Right cardiac atrium (tissue), 5 donors: ENCODE measurements around the gene ARHGAP12. TPM values are rescaled to one million over a fixed set of nuclear protein-coding genes. Genes with fewer than 3 reads are reported as not detected.

Source experiments
- ATAC-seq, 2 donors: fragments of 200-7000 bp; cut with Tn5 transposase; one replicate each; pipeline versions ENCODE4 v1.8.0 to v1.9.1; 2020; ENCODE audit warnings: moderate library complexity in 2 of 2, mild to moderate bottlenecking in 1 of 2
- DNase-seq, 3 donors: peaks; one replicate each; pipeline ENCODE4 v3.0.0-alpha.2; 2020
- H3K27ac ChIP-seq: one replicate; pipeline ENCODE4 v1.5.1; 2013; ENCODE audit warnings: mild to moderate bottlenecking, low read length, control low read depth, moderate library complexity
- H3K27me3 ChIP-seq: one replicate; pipeline ENCODE4 v1.6.1; 2013; ENCODE audit not compliant: control insufficient read depth, insufficient read depth
- H3K4me1 ChIP-seq: one replicate; pipeline ENCODE4 v1.6.1; 2013; ENCODE audit warnings: low read length; ENCODE audit not compliant: control insufficient read depth, insufficient read depth
- H3K4me3 ChIP-seq: one replicate; pipeline ENCODE4 v1.5.1; 2013; ENCODE audit warnings: low read length, control low read depth
- H3K9me3 ChIP-seq: one replicate; pipeline ENCODE4 v1.6.1; 2013; ENCODE audit warnings: low read length; ENCODE audit not compliant: control insufficient read depth
- WGBS: extraction: QIAGEN DNeasy Blood & Tissue Kit; methylation state at CpG from one replicate; pipeline ENCODE4 v1.1.7; 2013; 5-methylcytosine and 5-hydroxymethylcytosine counted together
- intact Hi-C, 4 donors: fragments of 100-400 bp; cut with DNase I; formaldehyde crosslinking; loops; one replicate each; pipeline versions ENCODE4 v1.11.0 to v1.14.0; 2022 to 2023
- polyA plus RNA-seq: library from polyadenylated mRNA; stranded (reverse); fragments of 200-250 nt; gene quantifications from one replicate; pipeline ENCODE4 v1.2.3, GENCODE V29; 2013
- total RNA-seq, 4 donors: library from RNA; stranded (reverse); fragmentation: NEBNext Ultra II Directional; extraction: Animal tissue kit (Norgen Biotek cat#: 25700); gene quantifications; one replicate each; pipeline ENCODE4 v1.2.1, GENCODE V29; 2021
- donor health status: healthy with polysubstance abuse.
- donor health status: DM: no; HTN: yes; CAD: no.
- donor health status: DM: no; HTN: no; CAD: no.
- donor health status: DM: no; HTN: yes; CAD: no; lungs with severe emphysema.
- donor health status: DM: yes; HTN: yes; CAD: no.

The ARHGAP12 gene
- total and polyA plus RNA-seq, 5 donors: 20.0 to 25.5 (median 24.8) TPM

DNA sequence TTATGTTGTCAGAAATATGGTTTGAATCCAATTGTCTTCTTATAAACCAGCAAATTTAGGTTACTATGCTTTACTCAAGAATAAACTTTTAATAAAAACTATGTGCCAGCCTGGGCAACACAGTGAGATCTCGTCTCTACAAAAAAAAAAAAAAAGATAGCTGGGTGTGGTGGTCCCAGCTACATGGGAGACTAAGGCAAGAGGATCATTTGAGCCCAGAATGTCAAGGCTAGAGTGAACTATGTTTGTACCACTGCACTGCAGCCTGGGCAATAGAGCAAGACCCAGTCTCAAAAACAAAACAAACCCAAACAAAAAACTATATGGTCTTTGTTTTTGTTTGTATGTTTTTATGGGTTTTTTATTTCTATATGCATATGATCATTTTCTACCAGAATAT lies 7.5 kb upstream of the ARHGAP12 start:
- WGBS: 94% methylated on average over 1 of the region's 1 CpG
- Histone ChIP-seq H3K27me3 (no peaks in the 10 kb centered on the region), H3K4me3 (no peak overlapping the region), H3K27ac (no peak overlapping the region), H3K9me3 (no peaks in the 10 kb centered on the region), H3K4me1 (no peaks in the 10 kb centered on the region)
- ATAC-seq (no peak), DNase-seq (no peak)
- intact Hi-C loops: no loop called here

- H3K4me3 ChIP-seq: no peak overlapping the region
- no peak for DNase-seq
- WGBS: 96% methylated on average over 4 of the region's 4 CpGs
- H3K27ac ChIP-seq: no peak overlapping the region
- H3K9me3 ChIP-seq: no peaks in the 10 kb centered on the region
- no peak for ATAC-seq
- intact Hi-C loops: no loop called here
- no peaks in the 10 kb centered on the region for H3K4me1 ChIP-seq
- H3K27me3 ChIP-seq: no peaks in the 10 kb centered on the region
These were observed 7.0 kb upstream of the ARHGAP12 start for GRCh38 chr10:31935678-31936077.

DNA sequence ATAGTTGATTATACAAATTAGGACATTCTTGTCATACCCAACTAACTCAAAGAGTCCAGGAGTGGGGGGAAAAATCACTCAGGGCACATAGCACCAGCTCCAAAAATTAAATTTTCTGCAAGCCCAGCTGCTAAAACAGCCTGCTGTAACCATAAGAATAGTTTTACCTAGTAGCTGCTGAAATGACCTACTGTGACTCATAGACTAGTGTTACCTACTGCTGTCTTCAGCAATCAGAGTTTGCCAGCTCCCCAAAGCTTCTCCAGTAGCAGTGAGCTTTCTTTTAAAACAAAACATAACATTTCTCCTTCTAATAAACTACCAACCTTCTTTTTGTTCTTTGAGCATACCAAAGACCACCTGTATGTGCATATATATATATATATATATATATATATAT lies 4.2 kb upstream of the ARHGAP12 start:
- intact Hi-C loops: no loop called here
- Histone ChIP-seq H3K4me1 (no peaks in the 10 kb centered on the region), H3K4me3 (no peak overlapping the region), H3K27ac (no peak overlapping the region), H3K27me3 (no peaks in the 10 kb centered on the region), H3K9me3 (no peaks in the 10 kb centered on the region)
- DNase-seq (no peak), ATAC-seq (no peak)

DNA sequence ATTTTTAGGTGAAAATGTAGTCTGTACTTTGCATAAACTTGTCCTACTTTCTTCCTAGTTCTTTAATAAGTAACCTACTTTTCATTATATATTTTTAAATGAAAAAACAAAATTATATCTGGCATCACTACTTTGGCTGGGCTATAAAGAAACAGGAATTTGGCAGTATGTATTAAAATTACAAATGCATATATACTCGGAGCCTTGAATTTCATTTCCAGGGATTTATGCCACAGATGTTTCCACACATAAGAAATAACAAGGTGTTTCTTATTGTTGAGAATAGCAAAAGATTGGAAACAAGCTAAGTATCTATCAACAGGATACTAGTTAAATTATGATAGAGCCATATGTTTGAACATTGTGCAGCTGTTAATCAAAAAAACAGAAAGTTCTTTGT lies 2.2 kb upstream of the ARHGAP12 start:
- DNase-seq: no peak
- no peak overlapping the region for H3K27ac ChIP-seq
- intact Hi-C loops: no loop called here
- no peak for ATAC-seq
- H3K4me1 ChIP-seq: peaks cover 3% of the 10 kb centered on the region
- 70% methylated on average over 1 of the region's 1 CpG for whole genome bisulfite sequencing
- no peaks in the 10 kb centered on the region for H3K9me3 ChIP-seq
- H3K27me3 ChIP-seq: no peaks in the 10 kb centered on the region
- no peak overlapping the region for H3K4me3 ChIP-seq

DNA sequence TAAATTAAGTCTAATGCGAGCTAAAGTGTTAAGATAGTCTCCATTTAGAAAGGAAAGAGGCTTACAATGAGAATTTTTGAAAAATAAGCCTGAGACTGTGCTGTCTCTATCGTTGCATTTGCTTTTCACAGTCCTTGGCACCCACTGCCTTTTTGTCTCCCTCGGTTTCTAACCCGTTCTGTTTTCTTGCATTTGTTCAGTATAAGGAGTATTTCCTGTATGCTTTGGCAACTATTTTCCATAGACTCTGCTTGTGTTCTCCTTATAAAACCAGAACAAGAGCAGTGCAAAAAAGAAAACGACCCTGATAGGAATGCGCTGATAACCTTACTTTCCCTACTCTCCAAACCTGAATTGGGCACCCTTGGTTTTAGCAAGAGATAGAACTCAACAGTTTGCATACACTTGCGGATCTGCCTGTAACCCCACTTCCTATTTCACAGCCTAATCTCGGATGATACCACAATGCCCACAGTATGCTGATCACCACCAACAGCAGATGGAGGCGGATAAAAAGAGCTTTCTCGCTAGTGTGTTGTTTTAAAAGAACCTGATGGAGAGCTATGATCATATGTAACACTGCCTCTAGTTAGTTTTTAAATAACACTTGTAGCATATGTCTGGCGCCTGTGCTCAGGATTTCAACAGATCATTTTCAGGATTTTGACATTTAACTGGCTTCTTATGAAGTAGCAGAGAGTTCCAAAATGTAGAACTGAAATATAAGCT lies 1.6 kb upstream of the ARHGAP12 start:
- H3K27ac ChIP-seq: peak overlapping the region; percentile 95
- peak overlapping the region; percentile 89 for H3K4me3 ChIP-seq
- H3K27me3 ChIP-seq: no peaks in the 10 kb centered on the region
- no peak for ATAC-seq
- WGBS: 12% methylated on average over 11 of the region's 11 CpGs
- no peak for DNase-seq
- peaks cover 3% of the 10 kb centered on the region for H3K4me1 ChIP-seq
- intact Hi-C loops: no loop called here
- no peaks in the 10 kb centered on the region for H3K9me3 ChIP-seq

DNA sequence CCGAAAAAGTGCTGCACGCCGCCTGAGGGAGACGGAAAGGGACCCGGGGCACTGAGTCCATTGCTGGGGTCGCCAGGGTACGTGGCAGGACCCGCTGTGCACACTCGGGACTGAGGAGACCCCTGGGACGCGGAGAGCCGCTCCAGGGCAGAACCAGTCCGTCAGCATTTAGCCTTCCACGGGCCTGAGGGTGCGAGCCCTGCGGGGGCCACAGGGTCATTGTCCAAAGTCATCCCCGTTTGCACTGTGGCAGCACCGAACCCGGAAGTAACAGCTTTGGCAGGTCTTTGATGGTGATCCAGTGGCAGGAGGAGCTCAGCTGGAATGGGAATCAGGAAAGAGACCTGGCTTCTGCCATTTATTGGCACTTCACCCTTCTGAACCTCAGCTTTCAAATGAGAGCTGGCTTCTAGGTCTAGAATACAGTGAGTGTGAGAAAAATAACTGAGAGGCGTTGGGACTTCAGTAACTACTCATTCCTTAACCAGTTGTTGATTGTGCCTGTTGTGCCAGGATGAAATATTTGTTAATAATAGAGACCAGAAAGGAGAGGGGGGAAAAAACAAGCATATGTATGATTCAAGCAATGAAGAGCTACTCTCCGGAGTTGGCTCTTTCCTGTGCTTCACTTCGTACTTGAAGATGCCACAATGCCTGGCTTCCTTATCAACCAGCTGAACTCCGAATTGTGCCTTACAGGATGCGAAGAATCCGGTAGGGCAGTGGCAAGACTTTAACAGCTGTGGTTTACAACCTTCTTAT lies 811 bp upstream of the ARHGAP12 start:
- ATAC-seq (peak; percentile 66 to 77), DNase-seq (peak; percentile 51 to 76 (median 76))
- peaks cover 3% of the 10 kb centered on the region for H3K4me1 ChIP-seq
- intact Hi-C loops: loop anchor here in 3 of 4 donors (10.0 kb wide), 2 partner anchors 55 to 65 kb away; no protein-coding TSS in a partner anchor
- peak overlapping the region; percentile 89 for H3K4me3 ChIP-seq
- H3K27me3 ChIP-seq: no peaks in the 10 kb centered on the region
- H3K9me3 ChIP-seq: no peaks in the 10 kb centered on the region
- peak overlapping the region; percentile 95 for H3K27ac ChIP-seq
- under 1% methylated on average over 25 of the region's 25 CpGs for WGBS

- intact Hi-C loops: loop anchor here in 3 of 4 donors (10.0 kb wide), 2 partner anchors 53 to 63 kb away; no protein-coding TSS in a partner anchor
- H3K27me3 ChIP-seq: no peaks in the 10 kb centered on the region
- WGBS: under 1% methylated on average over 58 of the region's 58 CpGs
- H3K9me3 ChIP-seq: no peaks in the 10 kb centered on the region
- H3K4me3 ChIP-seq: peak overlapping the region; percentile 89
- H3K4me1 ChIP-seq: peaks cover 3% of the 10 kb centered on the region
- ATAC-seq (peak; percentile 29 to 31), DNase-seq (peak; percentile 54 to 84 (median 84))
- peak overlapping the region; percentile 97 for H3K27ac ChIP-seq
These were observed 615 bp downstream of the ARHGAP12 start for GRCh38 chr10:31927884-31928548.

DNA sequence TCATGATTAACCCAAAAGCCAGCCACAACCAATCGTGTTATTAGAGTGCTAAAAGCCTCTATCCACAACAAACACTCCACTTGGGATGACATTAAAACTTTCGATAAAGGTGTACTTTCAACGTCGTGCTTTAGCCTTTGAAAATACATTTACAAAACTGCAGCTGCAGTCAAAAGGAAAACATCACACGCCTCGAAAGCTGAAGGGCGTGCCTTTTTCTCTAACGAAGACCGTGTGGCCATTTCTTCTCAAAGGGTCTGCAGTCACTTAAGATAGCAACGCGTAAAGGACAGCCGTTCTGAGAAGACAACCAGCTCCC lies 1.1 kb downstream of the ARHGAP12 start:
- Histone ChIP-seq H3K4me3 (peak overlapping the region; percentile 89), H3K4me1 (peaks cover 3% of the 10 kb centered on the region), H3K9me3 (no peaks in the 10 kb centered on the region), H3K27me3 (no peaks in the 10 kb centered on the region), H3K27ac (peak overlapping the region; percentile 97)
- no peak for DNase-seq
- intact Hi-C loops: loop anchor here in 3 of 4 donors (10.0 kb wide), 2 partner anchors 53 to 63 kb away; no protein-coding TSS in a partner anchor
- under 1% methylated on average over 12 of the region's 12 CpGs for WGBS
- peak in 1 of 2 donors; percentile 1 for ATAC-seq

DNA sequence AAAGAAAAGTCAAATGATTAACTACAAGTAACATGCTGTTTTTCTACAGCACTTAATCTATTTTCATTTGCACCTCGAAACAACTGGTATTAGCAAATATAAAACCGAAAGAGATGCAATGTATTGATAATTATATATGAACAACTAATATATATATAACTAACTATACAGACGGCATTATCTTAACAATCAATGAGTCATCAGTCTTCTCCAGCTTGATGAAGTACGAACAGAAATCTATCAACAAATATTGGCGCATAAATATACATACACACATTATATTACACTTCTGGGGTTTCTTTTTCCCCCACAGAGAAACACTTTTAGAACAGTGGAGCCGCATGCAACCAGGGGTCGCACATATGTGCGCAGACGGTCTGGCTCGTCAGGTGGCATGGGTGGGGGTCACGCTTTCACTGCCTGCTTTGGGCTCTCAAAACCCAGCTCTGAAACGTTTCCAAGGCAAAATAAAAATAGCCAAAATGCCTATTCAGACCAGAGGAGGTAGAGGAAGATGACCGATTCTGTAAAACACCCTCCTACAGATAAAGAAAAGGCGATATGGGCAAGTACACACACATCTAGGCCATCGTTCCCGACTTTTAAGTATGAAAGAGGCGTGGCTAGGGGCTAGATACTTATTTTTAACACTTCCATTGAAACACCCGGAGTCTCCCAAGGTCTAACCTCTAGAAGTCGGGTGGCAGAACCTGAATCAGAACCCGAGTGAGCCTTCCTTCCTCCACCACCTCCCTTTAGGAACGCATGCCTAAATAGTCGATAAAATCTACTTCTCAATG lies 1.7 kb downstream of the ARHGAP12 start:
- Histone ChIP-seq H3K9me3 (no peaks in the 10 kb centered on the region), H3K27me3 (no peaks in the 10 kb centered on the region), H3K27ac (peak overlapping the region; percentile 97), H3K4me3 (peak overlapping the region; percentile 89), H3K4me1 (peaks cover 3% of the 10 kb centered on the region)
- intact Hi-C loops: loop anchor here in 3 of 4 donors (10.0 kb wide), 2 partner anchors 52 to 62 kb away; no protein-coding TSS in a partner anchor
- ATAC-seq (no peak), DNase-seq (no peak)
- 26% methylated on average over 22 of the region's 22 CpGs for WGBS

DNA sequence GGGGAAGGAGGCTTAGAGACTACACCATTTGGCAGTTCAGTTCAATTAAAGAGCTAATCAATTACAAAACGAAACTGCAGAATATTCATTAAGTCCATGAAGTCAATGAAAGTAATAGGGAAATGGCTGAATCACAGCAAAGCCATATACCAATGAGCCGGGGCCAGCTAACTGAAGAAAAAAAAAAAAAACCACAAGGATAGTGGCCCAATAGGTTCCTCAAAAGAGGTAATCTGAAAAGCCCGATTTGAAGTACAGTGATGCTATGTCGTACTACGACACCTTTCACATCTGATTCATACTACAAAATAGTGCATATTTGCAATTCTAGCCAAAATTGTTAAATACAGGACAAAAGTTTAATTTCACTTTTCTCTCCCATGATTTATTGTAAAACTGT lies 2.5 kb downstream of the ARHGAP12 start:
- Histone ChIP-seq H3K9me3 (no peaks in the 10 kb centered on the region), H3K4me1 (peaks cover 3% of the 10 kb centered on the region), H3K27me3 (no peaks in the 10 kb centered on the region), H3K27ac (no peak overlapping the region), H3K4me3 (no peak overlapping the region)
- DNase-seq (no peak), ATAC-seq (no peak)
- intact Hi-C loops: loop anchor here in 3 of 4 donors (10.0 kb wide), 2 partner anchors 51 to 61 kb away; no protein-coding TSS in a partner anchor
- WGBS: 68% methylated on average over 5 of the region's 5 CpGs
